ENCODE measurements around the gene ENO1. TPM values are rescaled to one million over a fixed set of nuclear protein-coding genes. Genes with fewer than 3 reads are reported as not detected.

Gene ENO1
- total RNA-seq, 2 experiments from 2014 or later = 3,897 to 3,945 TPM

- POLR2A ChIA-PET = interaction anchor here (0.7 to 3.3 kb wide), 3 partner anchors 16 to 705 kb away, joined by 3 to 19 read pairs (median 5); no protein-coding TSS in a partner anchor
- CTCF ChIA-PET = interaction anchor here (1.0 kb wide), 1 partner anchor 713 kb away, joined by 4 read pairs; no protein-coding TSS in a partner anchor
Observed at GRCh38 chr1:8875216-8875861, 3.1 kb downstream of the ENO1 start.

GRCh38 chr1:8874230-8875201, 4.0 kb downstream of the ENO1 start:
- ChIA-PET POLR2A (interaction anchor here (0.6 to 3.3 kb wide), 7 partner anchors 10 to 705 kb away, joined by 3 to 19 read pairs (median 5); no protein-coding TSS in a partner anchor), CTCF (interaction anchor here (0.9 to 1.4 kb wide), 5 partner anchors 12 to 714 kb away, joined by 3 to 6 read pairs (median 4); no protein-coding TSS in a partner anchor)

GRCh38 chr1:8873506-8874229, 4.8 kb downstream of the ENO1 start:
- CTCF ChIA-PET = interaction anchor here (0.9 to 1.4 kb wide), 4 partner anchors 11 to 115 kb away, joined by 3 to 6 read pairs (median 4); no protein-coding TSS in a partner anchor
- POLR2A ChIA-PET = interaction anchor here (0.5 to 3.3 kb wide), 4 partner anchors 9 to 94 kb away, joined by 4 to 19 read pairs (median 8); no protein-coding TSS in a partner anchor

- POLR2A ChIA-PET = interaction anchor here (1.3 to 3.3 kb wide), 3 partner anchors 9 to 26 kb away, joined by 4 to 19 read pairs (median 6); no protein-coding TSS in a partner anchor
- CTCF ChIA-PET = interaction anchor here (0.9 to 1.2 kb wide), 3 partner anchors 10 to 115 kb away, joined by 3 to 6 read pairs (median 3); no protein-coding TSS in a partner anchor
Observed at GRCh38 chr1:8873001-8873400, 5.5 kb downstream of the ENO1 start.

GRCh38 chr1:8871965-8872399, 6.5 kb downstream of the ENO1 start:
- CTCF ChIA-PET = interaction anchor here (0.7 kb wide), 1 partner anchor 92 kb away, joined by 3 read pairs; no protein-coding TSS in a partner anchor

GRCh38 chr1:8871539-8871935, 6.9 kb downstream of the ENO1 start:
- POLR2A ChIA-PET = interaction anchor here (0.6 to 1.0 kb wide), 2 partner anchors 9 to 10 kb away, joined by 4 to 5 read pairs; no protein-coding TSS in a partner anchor

More at GRCh38 chr1:8871965-8872399, 6.5 kb downstream of the ENO1 start:
- POLR2A ChIA-PET = interaction anchor here (1.0 to 3.3 kb wide), 2 partner anchors 10 to 13 kb away, joined by 4 to 19 read pairs; no protein-coding TSS in a partner anchor

GRCh38 chr1:8870616-8871538, 7.6 kb downstream of the ENO1 start:
- CTCF ChIA-PET = interaction anchor here (1.6 kb wide), 1 partner anchor 12 kb away, joined by 4 read pairs; no protein-coding TSS in a partner anchor
- POLR2A ChIA-PET = interaction anchor here (0.6 to 1.0 kb wide), 2 partner anchors 8 to 9 kb away, joined by 4 to 5 read pairs; no protein-coding TSS in a partner anchor

More at GRCh38 chr1:8871539-8871935, 6.9 kb downstream of the ENO1 start:
- CTCF ChIA-PET = interaction anchor here (0.7 kb wide), 1 partner anchor 92 kb away, joined by 3 read pairs; no protein-coding TSS in a partner anchor

- ChIA-PET CTCF (interaction anchor here (0.9 to 1.7 kb wide), 4 partner anchors 9 to 135 kb away, joined by 3 to 5 read pairs (median 4); no protein-coding TSS in a partner anchor), POLR2A (interaction anchor here (1.5 kb wide), 1 partner anchor 9 kb away, joined by 3 read pairs; no protein-coding TSS in a partner anchor)
Observed at GRCh38 chr1:8870103-8870502, 8.4 kb downstream of the ENO1 start.

GRCh38 chr1:8867878-8868567, 10.5 kb downstream of the ENO1 start:
- ChIA-PET CTCF (interaction anchor here (1.7 kb wide), 1 partner anchor 137 kb away, joined by 5 read pairs; no protein-coding TSS in a partner anchor), POLR2A (interaction anchor here (1.4 kb wide), 2 partner anchors 10 to 17 kb away, joined by 4 to 9 read pairs; partner anchors contain the start of gene ENO1)

GRCh38 chr1:8866792-8867415, 11.6 kb downstream of the ENO1 start:
- CTCF ChIA-PET = interaction anchor here (1.9 kb wide), 1 partner anchor 10 kb away, joined by 7 read pairs; no protein-coding TSS in a partner anchor
- POLR2A ChIA-PET = interaction anchor here (0.6 to 1.4 kb wide), 2 partner anchors 11 to 265 kb away, joined by 4 to 9 read pairs; partner anchors contain the start of gene ENO1

- POLR2A ChIA-PET = interaction anchor here (0.6 to 2.3 kb wide), 7 partner anchors 9 to 1505 kb away, joined by 3 to 18 read pairs (median 4); partner anchors contain the start of gene ENO1
- CTCF ChIA-PET = interaction anchor here (0.5 to 1.9 kb wide), 3 partner anchors 9 to 598 kb away, joined by 3 to 7 read pairs (median 3); no protein-coding TSS in a partner anchor
Observed at GRCh38 chr1:8866173-8866791, 12.2 kb downstream of the ENO1 start.

GRCh38 chr1:8864713-8865344, 13.7 kb downstream of the ENO1 start:
- ChIA-PET CTCF (interaction anchor here (0.6 to 9.1 kb wide), 3 partner anchors 13 to 36 kb away, joined by 3 to 61 read pairs (median 5); no protein-coding TSS in a partner anchor), POLR2A (interaction anchor here (1.4 to 2.3 kb wide), 3 partner anchors 7 to 13 kb away, joined by 3 to 18 read pairs (median 6); partner anchors contain the start of gene ENO1)

- CTCF ChIA-PET = interaction anchor here (1.0 to 9.1 kb wide), 4 partner anchors 10 to 16 kb away, joined by 3 to 61 read pairs (median 5); no protein-coding TSS in a partner anchor
- POLR2A ChIA-PET = interaction anchor here (2.1 to 2.3 kb wide), 2 partner anchors 10 to 14 kb away, joined by 6 to 18 read pairs; partner anchors contain the start of gene ENO1
Observed at GRCh38 chr1:8863794-8864233, 14.7 kb downstream of the ENO1 start.

- ChIA-PET CTCF (interaction anchor here (0.6 to 9.1 kb wide), 5 partner anchors 10 to 107 kb away, joined by 3 to 61 read pairs (median 5); no protein-coding TSS in a partner anchor), POLR2A (interaction anchor here (0.6 to 1.0 kb wide), 3 partner anchors 9 to 83 kb away, joined by 3 to 7 read pairs (median 4); partner anchors contain the start of gene ENO1)
Observed at GRCh38 chr1:8863138-8863537, 15.3 kb downstream of the ENO1 start.
